Effector memory CD4-positive, alpha-beta T cell (primary cell): ENCODE results near the gene ACBD4.

ENCODE experiments used
- DNase-seq, 3 donors: peaks; one replicate each; pipeline ENCODE4 v3.0.0-alpha.2; 2020
- H3K27ac ChIP-seq: 2 replicates; pipeline ENCODE4 v1.7.0; 2013; ENCODE audit warnings: mild to moderate bottlenecking, low read length, moderate library complexity; ENCODE audit not compliant: insufficient read depth, poor library complexity, severe bottlenecking
- H3K27me3 ChIP-seq: replicated peaks from 2 replicates; pipeline ENCODE4 v1.7.0; 2013; ENCODE audit warnings: mild to moderate bottlenecking, low read length; ENCODE audit not compliant: insufficient read depth, control insufficient read depth, poor library complexity, severe bottlenecking
- H3K36me3 ChIP-seq: 2 replicates; pipeline ENCODE4 v1.7.0; 2013; ENCODE audit warnings: mild to moderate bottlenecking, low read length, moderate library complexity; ENCODE audit not compliant: control insufficient read depth, insufficient read depth
- H3K4me1 ChIP-seq: 2 replicates; pipeline ENCODE4 v1.7.0; 2013; ENCODE audit warnings: low read length, mild to moderate bottlenecking; ENCODE audit not compliant: control insufficient read depth, insufficient read depth, poor library complexity, severe bottlenecking
- H3K4me3 ChIP-seq: 2 replicates; pipeline ENCODE4 v1.7.0; 2013; ENCODE audit warnings: low read length, low read depth, mild to moderate bottlenecking; ENCODE audit not compliant: insufficient read depth, poor library complexity, severe bottlenecking
- H3K9me3 ChIP-seq: 2 replicates; pipeline ENCODE4 v1.7.0; 2013; ENCODE audit warnings: mild to moderate bottlenecking, low read length, moderate library complexity; ENCODE audit not compliant: control insufficient read depth

ACBD4 gene

DNA sequence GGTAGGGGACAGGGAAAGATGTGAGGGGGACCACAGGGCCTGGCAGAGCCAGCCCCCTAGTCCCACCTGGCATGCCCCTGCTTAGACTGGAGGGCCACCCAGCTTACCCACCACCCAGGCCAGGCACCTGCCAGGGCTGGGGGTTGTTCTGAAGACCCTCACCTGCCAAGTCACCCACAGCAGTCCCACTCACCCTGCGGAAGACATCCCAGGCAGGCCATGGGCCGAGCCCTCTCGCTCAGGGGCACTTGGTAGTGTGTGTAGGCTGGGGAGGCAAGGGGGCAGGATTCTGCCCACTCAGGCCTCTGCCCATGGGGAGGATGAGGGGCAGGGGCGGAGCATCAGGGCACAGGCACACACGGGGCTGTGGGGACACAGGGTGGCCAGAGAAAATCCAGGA is 7.2 kb upstream of the ACBD4 start:
- Histone ChIP-seq H3K36me3 (no peaks in the 10 kb centered on the region), H3K27ac (no peak overlapping the region), H3K4me3 (no peak overlapping the region), H3K9me3 (no peaks in the 10 kb centered on the region), H3K27me3 (no peaks in the 10 kb centered on the region), H3K4me1 (no peaks in the 10 kb centered on the region)
- no peak for DNase-seq

DNA sequence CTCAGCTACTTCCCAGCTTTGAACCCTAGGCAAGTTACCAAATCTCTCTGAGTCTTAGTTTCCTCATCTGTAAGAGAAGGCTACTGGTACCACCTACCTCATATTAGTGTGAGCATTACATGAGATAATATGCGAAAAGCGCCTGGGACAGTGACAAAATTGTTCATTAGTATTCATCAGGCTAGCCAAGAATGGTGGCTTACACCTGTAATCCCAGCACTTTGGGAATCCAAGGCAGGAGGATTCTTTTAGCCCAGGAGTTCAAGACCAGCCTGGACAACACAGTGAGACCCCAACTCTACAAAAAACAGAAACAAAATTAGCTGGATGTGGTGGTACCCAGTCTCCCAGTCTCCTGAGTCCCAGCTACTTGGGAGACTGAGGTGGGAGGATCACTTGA is 6.5 kb upstream of the ACBD4 start:
- Histone ChIP-seq H3K4me3 (no peak overlapping the region), H3K9me3 (no peaks in the 10 kb centered on the region), H3K27ac (no peak overlapping the region), H3K27me3 (no peaks in the 10 kb centered on the region), H3K4me1 (no peaks in the 10 kb centered on the region), H3K36me3 (no peaks in the 10 kb centered on the region)
- no peak for DNase-seq

DNA sequence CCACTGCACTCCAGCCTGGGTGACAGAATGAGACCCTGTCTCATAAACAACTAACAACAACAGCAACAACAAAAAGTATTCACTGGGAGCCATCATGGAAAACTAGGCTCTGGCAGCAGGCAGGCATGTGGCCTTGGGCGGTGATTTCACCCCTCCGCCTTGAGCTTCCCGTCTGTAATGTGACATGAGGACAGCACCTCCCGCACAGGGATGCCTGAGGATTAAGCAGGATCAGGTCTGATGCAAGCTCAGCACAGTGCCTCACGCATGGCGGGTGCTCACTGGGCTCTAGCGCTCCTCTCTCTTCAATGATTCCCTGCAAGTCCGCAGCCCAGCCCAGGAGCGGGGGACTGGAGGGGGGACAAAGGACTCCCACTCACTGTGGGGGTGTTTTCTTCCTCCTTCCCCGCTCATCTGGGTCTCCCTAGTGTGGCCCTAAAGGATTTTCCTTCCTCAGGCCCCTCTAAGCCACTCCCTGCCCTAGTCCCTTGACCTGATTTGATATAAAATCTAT is 6.0 kb upstream of the ACBD4 start:
- H3K36me3 ChIP-seq = no peaks in the 10 kb centered on the region
- H3K4me1 ChIP-seq = no peaks in the 10 kb centered on the region
- DNase-seq = no peak
- H3K27me3 ChIP-seq = no peaks in the 10 kb centered on the region
- no peak overlapping the region for H3K27ac ChIP-seq
- H3K4me3 ChIP-seq = no peak overlapping the region
- no peaks in the 10 kb centered on the region for H3K9me3 ChIP-seq

DNA sequence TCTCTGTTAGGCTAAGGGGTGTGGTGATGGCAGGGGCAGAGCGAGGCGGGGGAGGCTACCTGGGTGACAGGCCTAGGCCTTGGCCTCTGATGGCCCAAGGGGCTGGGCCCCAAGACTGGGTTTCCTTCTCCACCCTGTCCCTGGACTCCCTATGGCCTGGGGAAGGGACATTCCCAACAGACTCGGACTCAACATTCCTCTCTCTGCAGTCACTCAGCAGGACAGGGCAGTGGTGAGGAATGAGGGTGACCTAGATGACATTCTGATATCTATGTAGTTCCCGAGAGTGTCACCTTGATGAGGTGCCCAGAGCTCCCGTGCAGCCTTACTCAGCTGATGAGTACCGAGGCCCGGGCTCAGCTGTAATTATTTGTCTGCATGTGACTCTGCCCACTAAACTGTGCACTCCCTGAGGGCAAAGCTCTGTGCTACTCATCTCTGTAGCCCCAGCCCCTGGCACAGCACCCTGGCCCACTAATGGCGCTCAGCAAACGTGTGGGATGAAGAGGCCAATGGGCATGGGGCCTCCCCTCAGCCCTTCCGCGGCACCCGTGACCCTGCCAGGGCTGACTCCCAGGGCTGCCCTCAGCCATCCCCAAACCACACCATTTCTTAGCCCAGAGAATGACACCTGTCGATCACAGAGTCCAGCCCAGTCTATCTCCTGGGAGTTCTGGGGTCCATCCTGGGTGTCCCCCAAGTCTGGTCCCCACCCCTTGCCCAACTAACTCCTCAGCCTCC is 5.4 kb upstream of the ACBD4 start:
- H3K4me1 ChIP-seq = peaks cover under 1% of the 10 kb centered on the region
- H3K27me3 ChIP-seq = no peaks in the 10 kb centered on the region
- H3K9me3 ChIP-seq = no peaks in the 10 kb centered on the region
- no peak for DNase-seq
- no peaks in the 10 kb centered on the region for H3K36me3 ChIP-seq
- H3K27ac ChIP-seq = no peak overlapping the region
- no peak overlapping the region for H3K4me3 ChIP-seq

DNA sequence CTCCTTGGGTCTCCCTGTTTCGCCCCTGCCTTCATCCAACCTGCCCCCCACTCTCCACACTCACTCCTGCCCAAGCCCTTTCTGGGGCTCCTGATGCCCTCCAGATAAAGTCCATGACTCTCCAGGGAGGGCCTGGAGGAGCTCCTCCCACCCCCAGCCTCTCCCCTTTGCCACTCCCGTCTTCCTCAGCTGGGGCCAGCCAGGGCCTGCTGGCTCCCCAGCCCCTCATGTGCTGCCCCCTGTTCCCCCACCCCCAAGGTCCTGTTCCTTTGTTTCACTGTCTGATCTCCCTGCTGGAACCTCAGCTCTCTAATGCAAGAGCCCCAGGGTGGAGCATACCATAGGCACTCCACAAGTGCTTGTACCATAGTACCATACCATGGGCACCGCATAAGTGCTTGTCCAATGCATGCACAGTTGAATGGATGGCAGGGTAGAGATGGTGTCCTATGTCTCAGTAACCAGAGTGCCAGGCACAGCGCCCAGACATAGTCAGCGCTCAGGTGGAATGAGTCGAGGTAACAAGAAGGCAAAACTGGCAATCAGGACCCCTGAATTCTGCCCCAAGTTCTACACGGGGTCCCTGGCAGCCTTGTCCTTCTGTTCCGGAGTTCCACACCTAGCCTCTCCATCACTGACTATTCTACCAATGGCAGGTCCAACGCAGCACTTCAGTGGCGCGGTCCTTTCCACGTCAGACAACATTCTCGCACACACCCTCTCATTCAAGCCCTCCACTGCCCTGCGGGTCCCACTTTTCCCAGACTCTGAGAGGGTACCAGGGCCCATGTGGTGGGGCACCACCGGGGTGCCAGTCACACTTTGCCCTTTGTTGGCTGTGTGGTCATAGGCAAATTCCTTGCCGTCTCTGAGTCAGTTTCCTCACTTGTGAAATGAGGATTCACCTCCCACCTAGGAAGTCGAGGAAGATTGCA is 4.5 kb upstream of the ACBD4 start:
- no peak for DNase-seq
- Histone ChIP-seq H3K4me1 (peaks cover 9% of the 10 kb centered on the region), H3K9me3 (no peaks in the 10 kb centered on the region), H3K27ac (no peak overlapping the region), H3K4me3 (no peak overlapping the region), H3K27me3 (no peaks in the 10 kb centered on the region), H3K36me3 (no peaks in the 10 kb centered on the region)

DNA sequence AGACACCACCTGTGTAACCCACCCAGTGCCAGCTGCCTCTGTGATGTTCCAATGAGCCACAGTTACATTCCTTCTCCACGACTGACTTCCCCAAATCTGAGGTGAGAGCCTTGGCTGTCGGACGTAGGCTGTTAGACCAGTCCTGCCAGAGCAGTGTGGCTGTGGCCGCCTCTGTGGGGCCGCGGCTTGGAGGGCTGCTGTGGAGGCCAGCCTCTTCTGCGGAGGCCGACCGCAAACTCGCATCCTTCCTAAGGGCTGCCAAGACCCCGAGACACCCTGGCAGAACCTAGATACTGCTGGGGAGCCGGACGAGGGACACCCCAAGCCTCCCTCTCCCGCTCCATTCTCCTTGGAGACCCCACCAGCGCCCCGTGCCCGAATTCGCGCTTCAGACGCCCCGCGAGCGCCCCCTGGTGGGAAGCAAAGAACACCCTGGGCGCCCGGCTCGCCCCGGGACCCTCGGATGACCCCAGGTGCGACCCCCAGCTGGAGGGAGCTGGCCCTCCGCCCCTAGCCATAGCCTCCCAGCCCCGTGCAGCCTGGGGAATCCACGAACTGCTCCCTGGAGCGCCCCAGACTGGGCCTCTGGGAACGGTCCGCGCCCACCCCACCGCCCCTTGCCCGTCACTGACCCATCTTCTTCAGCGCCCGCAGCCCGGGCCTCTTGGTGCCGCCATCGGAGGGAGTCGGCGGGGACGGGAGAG is 3.7 kb upstream of the ACBD4 start:
- Histone ChIP-seq H3K9me3 (no peaks in the 10 kb centered on the region), H3K4me3 (peak overlapping the region; percentile 80), H3K36me3 (no peaks in the 10 kb centered on the region), H3K4me1 (peaks cover 14% of the 10 kb centered on the region), H3K27me3 (no peaks in the 10 kb centered on the region), H3K27ac (peak overlapping the region; percentile 24)
- peak in 2 of 3 donors; percentile 12 to 29 for DNase-seq

DNA sequence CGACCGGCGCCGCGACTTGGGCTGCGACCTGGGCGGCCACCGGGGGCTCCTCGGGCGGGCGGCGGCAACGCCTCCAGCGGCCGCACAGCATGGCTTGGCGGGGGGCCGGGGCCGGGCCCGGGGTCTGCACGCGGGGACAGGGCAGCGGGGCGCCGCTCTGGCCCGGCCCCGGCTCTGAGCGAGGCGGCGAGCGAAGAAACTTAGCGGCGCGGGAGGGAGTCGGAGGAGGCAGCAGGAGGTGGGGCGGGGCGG is 3.2 kb upstream of the ACBD4 start, which contains the start of gene PLCD3:
Gene PLCD3 (minus strand): TSS at position 196 of the 252 bp plus-strand sequence. CDS start 105 bp downstream, at position 91.
- H3K4me3 ChIP-seq = peak within 1 kb of the TSS; percentile 80
- peak in 2 of 3 donors; percentile 57 to 63 for DNase-seq
- H3K9me3 ChIP-seq = no peaks in the 10 kb centered on the region
- peak within 1 kb of the TSS; percentile 84 for H3K27ac ChIP-seq
- peaks cover 15% of the 10 kb centered on the region for H3K4me1 ChIP-seq
- no peaks in the 10 kb centered on the region for H3K36me3 ChIP-seq
- no peaks in the 10 kb centered on the region for H3K27me3 ChIP-seq

DNA sequence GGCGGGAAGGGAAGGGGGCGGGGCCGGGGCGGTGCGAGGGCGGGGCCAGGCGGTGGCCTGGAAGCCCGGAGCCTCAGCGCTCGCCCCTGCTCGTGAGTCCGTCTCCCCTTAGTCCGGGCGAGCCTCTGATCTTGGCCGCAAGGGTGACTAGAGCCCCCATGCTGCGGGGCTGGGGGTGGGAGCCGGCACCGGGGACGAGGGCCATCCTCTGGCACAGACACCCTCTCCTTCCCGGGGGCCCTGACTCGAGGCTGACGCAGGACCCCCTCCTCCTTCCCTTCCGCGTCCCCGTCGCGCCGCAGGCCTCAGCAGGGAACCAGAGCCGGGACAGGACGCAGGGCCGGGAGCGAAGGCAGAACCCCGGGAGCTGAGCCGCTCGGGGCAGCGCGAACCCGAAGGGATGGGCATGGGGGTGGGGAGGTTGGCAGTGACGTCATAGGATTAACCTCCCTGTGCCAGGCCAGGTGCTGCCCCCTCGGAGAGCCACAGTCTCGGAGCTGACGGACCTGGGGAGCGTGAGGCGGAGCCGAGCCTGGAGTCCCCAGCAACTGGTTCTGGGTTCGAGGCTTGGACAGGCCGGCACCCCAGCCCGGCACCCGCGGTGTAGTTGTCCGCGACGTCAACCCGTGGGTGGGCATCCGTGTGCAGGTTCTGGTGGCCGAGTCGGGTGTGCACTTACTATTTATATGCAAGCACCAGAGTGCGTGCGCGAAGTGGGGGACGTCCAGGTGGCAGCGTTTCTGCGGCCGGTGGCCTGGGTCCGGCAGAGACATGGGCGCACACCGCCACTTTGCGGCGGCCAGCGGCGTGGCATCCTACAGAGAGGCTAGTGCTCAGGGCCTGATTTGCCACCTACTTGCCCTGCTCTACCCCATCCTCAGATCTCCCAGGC is 2.7 kb upstream of the ACBD4 start:
- no peaks in the 10 kb centered on the region for H3K27me3 ChIP-seq
- no peaks in the 10 kb centered on the region for H3K36me3 ChIP-seq
- H3K4me1 ChIP-seq = peaks cover 17% of the 10 kb centered on the region
- peak overlapping the region; percentile 74 for H3K4me3 ChIP-seq
- DNase-seq = peak; percentile 41 to 62 (median 60)
- H3K9me3 ChIP-seq = no peaks in the 10 kb centered on the region
- peak overlapping the region; percentile 84 for H3K27ac ChIP-seq
